Stomach smooth muscle (tissue), 2 donors: ENCODE measurements around the gene APOL1.

ENCODE experiments used
- H3K27ac ChIP-seq: one replicate; pipeline ENCODE4 v1.7.0; 2013; ENCODE audit warnings: mild to moderate bottlenecking, low read length, inconsistent platforms
- H3K27me3 ChIP-seq, 2 donors: one replicate each; pipeline ENCODE4 v1.7.0; 2013; ENCODE audit warnings: low read length in 2 of 2; ENCODE audit not compliant: insufficient read depth in 2 of 2, control insufficient read depth in 1 of 2
- H3K36me3 ChIP-seq, 2 donors: one replicate each; pipeline ENCODE4 v1.7.0; 2013; ENCODE audit warnings: low read length in 2 of 2; ENCODE audit not compliant: control insufficient read depth in 2 of 2, insufficient read depth in 2 of 2
- H3K4me1 ChIP-seq: one replicate; pipeline ENCODE4 v1.7.0; 2013; ENCODE audit warnings: low read length; ENCODE audit not compliant: control insufficient read depth, insufficient read depth
- H3K4me3 ChIP-seq, 2 donors: one replicate each; pipeline ENCODE4 v1.7.0; 2013; ENCODE audit warnings: low read length in 2 of 2
- H3K9ac ChIP-seq, 2 donors: one replicate each; pipeline ENCODE4 v1.7.0; 2013; ENCODE audit warnings: low read length in 2 of 2, mild to moderate bottlenecking in 1 of 2
- H3K9me3 ChIP-seq, 2 donors: one replicate each; pipeline ENCODE4 v1.7.0; 2013; ENCODE audit warnings: low read length in 2 of 2; ENCODE audit not compliant: control insufficient read depth in 2 of 2
- donor health status: healthy.
- donor health status: Pancreatic carcinoma.

APOL1 gene

GRCh38 chr22:36234919-36235318 is 18.0 kb upstream of the APOL1 start:
- no peaks in the 10 kb centered on the region for H3K9me3 ChIP-seq
- no peak overlapping the region for H3K4me3 ChIP-seq
- H3K4me1 ChIP-seq = peaks cover 42% of the 10 kb centered on the region
- H3K9ac ChIP-seq = no peak overlapping the region
- peaks cover 17 to 36% of the 10 kb centered on the region in 2 donors for H3K36me3 ChIP-seq
- H3K27ac ChIP-seq = no peak overlapping the region
- H3K27me3 ChIP-seq = no peaks in the 10 kb centered on the region

DNA sequence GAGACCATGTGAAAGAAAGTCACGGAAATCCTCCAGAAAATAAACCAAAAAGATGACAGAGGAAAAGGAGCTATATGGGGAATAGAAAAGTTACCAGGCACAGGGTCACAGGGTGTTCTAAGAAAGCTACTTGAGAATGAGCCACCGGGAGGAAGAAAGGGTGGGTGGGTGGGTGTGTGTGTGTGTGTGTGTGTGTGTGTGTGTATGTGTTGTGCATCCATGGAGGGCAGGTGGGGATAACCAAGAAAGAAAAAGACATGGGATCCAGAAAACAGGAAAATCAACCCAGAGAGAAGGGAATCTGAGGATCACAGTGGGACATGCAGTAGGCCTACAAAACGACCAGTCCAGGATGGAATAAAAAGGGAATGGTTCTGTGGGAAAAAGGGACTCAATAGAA is 17.3 kb upstream of the APOL1 start:
- Histone ChIP-seq H3K36me3 (peaks cover 11 to 31% of the 10 kb centered on the region in 2 donors), H3K4me3 (no peak overlapping the region), H3K27ac (no peak overlapping the region), H3K9ac (no peak overlapping the region), H3K27me3 (no peaks in the 10 kb centered on the region), H3K4me1 (peaks cover 44% of the 10 kb centered on the region), H3K9me3 (no peaks in the 10 kb centered on the region)

GRCh38 chr22:36236388-36237319 is 16.3 kb upstream of the APOL1 start:
- H3K4me3 ChIP-seq = peak overlapping the region; percentile 78 to 91
- H3K27ac ChIP-seq = no peak overlapping the region
- H3K4me1 ChIP-seq = peaks cover 44% of the 10 kb centered on the region
- peak overlapping the region in 1 of 2 donors; percentile 36 for H3K9ac ChIP-seq
- H3K27me3 ChIP-seq = no peaks in the 10 kb centered on the region
- H3K9me3 ChIP-seq = no peaks in the 10 kb centered on the region
- H3K36me3 ChIP-seq = peaks cover 7 to 22% of the 10 kb centered on the region in 2 donors

- Histone ChIP-seq H3K9ac (peak overlapping the region; percentile 36 to 69), H3K27me3 (no peaks in the 10 kb centered on the region), H3K4me3 (peak overlapping the region; percentile 78 to 91), H3K4me1 (peaks cover 44% of the 10 kb centered on the region), H3K27ac (peak overlapping the region; percentile 86), H3K9me3 (no peaks in the 10 kb centered on the region), H3K36me3 (peaks cover 4 to 15% of the 10 kb centered on the region in 2 donors)
Measured at GRCh38 chr22:36237462-36238372, 15.2 kb upstream of the APOL1 start.

DNA sequence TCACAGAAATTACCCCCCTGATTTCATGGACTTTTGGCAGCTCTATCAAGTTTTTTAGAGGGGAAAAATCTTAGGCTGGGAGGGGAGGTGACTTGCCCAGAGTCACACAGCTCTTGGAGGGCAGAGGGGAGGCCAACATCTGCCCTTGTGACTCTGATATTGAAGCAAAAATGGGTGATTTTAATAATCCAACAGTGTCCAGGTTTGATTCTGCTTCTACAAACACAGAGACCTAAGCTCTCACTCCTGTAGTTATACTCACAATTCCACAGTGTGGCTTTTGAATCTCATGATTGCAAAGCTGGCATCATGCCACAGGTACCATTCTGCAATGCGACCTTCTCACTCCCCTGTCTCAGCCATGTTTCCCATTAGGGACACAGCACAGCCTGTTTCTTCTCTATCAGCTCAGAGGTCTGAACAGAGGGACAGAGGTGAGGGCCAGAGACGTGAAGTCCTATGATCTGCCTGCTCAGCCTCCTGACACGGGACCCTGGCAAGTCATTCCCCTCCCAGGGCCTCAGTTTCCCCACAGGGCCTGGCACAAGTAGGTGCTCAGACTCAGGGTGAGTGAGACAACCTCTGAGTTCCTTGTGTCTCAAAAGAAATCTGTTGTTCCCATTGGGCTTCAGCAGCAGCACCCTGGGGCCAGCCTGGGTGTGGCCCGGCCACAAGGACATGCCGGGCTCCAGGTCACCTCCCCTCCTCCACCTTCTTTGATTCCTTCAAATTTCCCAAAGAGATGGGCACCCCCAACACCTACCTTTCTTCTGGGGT is 14.4 kb upstream of the APOL1 start:
- Histone ChIP-seq H3K27me3 (no peaks in the 10 kb centered on the region), H3K4me1 (peaks cover 48% of the 10 kb centered on the region), H3K9me3 (no peaks in the 10 kb centered on the region), H3K9ac (peak overlapping the region; percentile 69 to 91), H3K36me3 (peaks cover 0 to 6% of the 10 kb centered on the region in 2 donors), H3K4me3 (peak overlapping the region; percentile 78 to 91), H3K27ac (peak overlapping the region; percentile 86)

DNA sequence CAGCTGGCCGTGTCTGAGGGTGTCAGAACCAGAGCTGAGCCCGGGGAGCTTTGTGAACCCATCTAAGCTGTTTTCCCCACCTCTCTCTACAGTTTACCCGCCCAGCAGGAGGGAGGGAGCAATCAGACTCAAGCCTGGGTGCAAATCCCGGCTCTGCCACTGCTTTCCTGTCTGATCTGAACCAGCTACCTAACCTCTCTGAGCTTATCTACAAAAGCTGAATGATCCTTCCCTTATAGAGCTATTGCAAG is 13.9 kb upstream of the APOL1 start:
- Histone ChIP-seq H3K27ac (peak overlapping the region; percentile 86), H3K9ac (peak overlapping the region; percentile 69 to 91), H3K4me3 (peak overlapping the region; percentile 78 to 91), H3K9me3 (no peaks in the 10 kb centered on the region), H3K36me3 (peaks cover 0 to 6% of the 10 kb centered on the region in 2 donors), H3K27me3 (no peaks in the 10 kb centered on the region), H3K4me1 (peaks cover 54% of the 10 kb centered on the region)

GRCh38 chr22:36239401-36240171 is 13.3 kb upstream of the APOL1 start, which contains the start of gene APOL2:
Gene APOL2, minus strand, starts transcription at chr22:36239527. Its CDS starts 6,365 bp downstream, at chr22:36233162.
- H3K9ac ChIP-seq = peak within 1 kb of the TSS; percentile 69 to 91
- peaks cover 57% of the 10 kb centered on the region for H3K4me1 ChIP-seq
- no peaks in the 10 kb centered on the region for H3K27me3 ChIP-seq
- H3K27ac ChIP-seq = peak within 1 kb of the TSS; percentile 86
- H3K9me3 ChIP-seq = no peaks in the 10 kb centered on the region
- peaks cover 0 to under 1% of the 10 kb centered on the region in 2 donors for H3K36me3 ChIP-seq
- peak within 1 kb of the TSS; percentile 78 to 91 for H3K4me3 ChIP-seq

GRCh38 chr22:36243986-36244385 is 8.9 kb upstream of the APOL1 start:
- Histone ChIP-seq H3K27me3 (no peaks in the 10 kb centered on the region), H3K36me3 (no peaks in the 10 kb centered on the region), H3K4me3 (no peak overlapping the region), H3K9me3 (no peaks in the 10 kb centered on the region), H3K4me1 (peaks cover 27% of the 10 kb centered on the region), H3K27ac (peak overlapping the region; percentile 76), H3K9ac (peak overlapping the region; percentile 13 to 47)

GRCh38 chr22:36244522-36245391 is 8.2 kb upstream of the APOL1 start:
- no peaks in the 10 kb centered on the region for H3K27me3 ChIP-seq
- H3K4me1 ChIP-seq = peaks cover 24% of the 10 kb centered on the region
- no peaks in the 10 kb centered on the region for H3K9me3 ChIP-seq
- H3K27ac ChIP-seq = peak overlapping the region; percentile 76
- peak overlapping the region in 1 of 2 donors; percentile 3 for H3K4me3 ChIP-seq
- H3K9ac ChIP-seq = peak overlapping the region; percentile 13 to 47
- no peaks in the 10 kb centered on the region for H3K36me3 ChIP-seq
